Muscle layer of colon (tissue), 2 donors: ENCODE measurements around the gene ATP7B.

Source experiments
- H3K27ac ChIP-seq: one replicate; pipeline ENCODE4 v1.7.0; 2013; ENCODE audit warnings: low read depth, mild to moderate bottlenecking, low read length, moderate library complexity
- H3K27me3 ChIP-seq, 2 donors: one replicate each; pipeline ENCODE4 v1.7.0; 2013; ENCODE audit warnings: low read length in 2 of 2, mild to moderate bottlenecking in 2 of 2; ENCODE audit not compliant: insufficient read depth in 2 of 2, control insufficient read depth in 1 of 2
- H3K36me3 ChIP-seq: one replicate; pipeline ENCODE4 v1.7.0; 2013; ENCODE audit warnings: mild to moderate bottlenecking, low read length; ENCODE audit not compliant: insufficient read depth
- H3K4me1 ChIP-seq: one replicate; pipeline ENCODE4 v1.7.0; 2013; ENCODE audit warnings: mild to moderate bottlenecking, low read length; ENCODE audit not compliant: insufficient read depth
- H3K4me3 ChIP-seq, 2 donors: one replicate each; pipeline ENCODE4 v1.7.0; 2013; ENCODE audit warnings: low read length in 2 of 2, low read depth in 1 of 2, mild to moderate bottlenecking in 1 of 2, moderate library complexity in 1 of 2
- H3K9ac ChIP-seq: one replicate; pipeline ENCODE4 v1.7.0; 2013; ENCODE audit warnings: low read length
- H3K9me3 ChIP-seq: one replicate; pipeline ENCODE4 v1.7.0; 2013; ENCODE audit warnings: mild to moderate bottlenecking, low read length
- donor health status: abdominal sarcoma.
- donor health status: Adenocarcinoma of cecum.

Gene ATP7B

GRCh38 chr13:51925865-51926527 lies 85.3 kb downstream of the ATP7B start:
- no peak overlapping the region for H3K27ac ChIP-seq
- H3K9ac ChIP-seq, result no peak overlapping the region
- H3K9me3 ChIP-seq, result no peaks in the 10 kb centered on the region
- no peaks in the 10 kb centered on the region for H3K27me3 ChIP-seq
- H3K4me3 ChIP-seq, result no peak overlapping the region
- no peaks in the 10 kb centered on the region for H3K4me1 ChIP-seq
- H3K36me3 ChIP-seq, result no peaks in the 10 kb centered on the region

GRCh38 chr13:51924756-51925544 lies 86.3 kb downstream of the ATP7B start:
- no peaks in the 10 kb centered on the region for H3K9me3 ChIP-seq
- H3K36me3 ChIP-seq, result no peaks in the 10 kb centered on the region
- H3K27me3 ChIP-seq, result no peaks in the 10 kb centered on the region
- H3K4me1 ChIP-seq, result no peaks in the 10 kb centered on the region
- H3K27ac ChIP-seq, result no peak overlapping the region
- H3K9ac ChIP-seq, result no peak overlapping the region
- no peak overlapping the region for H3K4me3 ChIP-seq

GRCh38 chr13:51923983-51924539 lies 87.2 kb downstream of the ATP7B start:
- H3K27me3 ChIP-seq, result no peaks in the 10 kb centered on the region
- no peaks in the 10 kb centered on the region for H3K4me1 ChIP-seq
- no peak overlapping the region for H3K27ac ChIP-seq
- no peaks in the 10 kb centered on the region for H3K9me3 ChIP-seq
- no peak overlapping the region for H3K9ac ChIP-seq
- H3K36me3 ChIP-seq, result no peaks in the 10 kb centered on the region
- H3K4me3 ChIP-seq, result no peak overlapping the region

- Histone ChIP-seq H3K4me3 (no peak overlapping the region), H3K9me3 (no peaks in the 10 kb centered on the region), H3K27me3 (no peaks in the 10 kb centered on the region), H3K9ac (no peak overlapping the region), H3K27ac (no peak overlapping the region), H3K36me3 (no peaks in the 10 kb centered on the region), H3K4me1 (no peaks in the 10 kb centered on the region)
These were observed 88.3 kb downstream of the ATP7B start for GRCh38 chr13:51922771-51923480.

- no peak overlapping the region for H3K9ac ChIP-seq
- H3K36me3 ChIP-seq, result no peaks in the 10 kb centered on the region
- H3K4me1 ChIP-seq, result no peaks in the 10 kb centered on the region
- no peaks in the 10 kb centered on the region for H3K9me3 ChIP-seq
- H3K27ac ChIP-seq, result no peak overlapping the region
- H3K4me3 ChIP-seq, result no peak overlapping the region
- no peaks in the 10 kb centered on the region for H3K27me3 ChIP-seq
These were observed 89.2 kb downstream of the ATP7B start for GRCh38 chr13:51921790-51922740.

GRCh38 chr13:51920786-51921185 lies 90.5 kb downstream of the ATP7B start:
- Histone ChIP-seq H3K27me3 (no peaks in the 10 kb centered on the region), H3K9ac (no peak overlapping the region), H3K27ac (no peak overlapping the region), H3K9me3 (no peaks in the 10 kb centered on the region), H3K36me3 (no peaks in the 10 kb centered on the region), H3K4me3 (no peak overlapping the region), H3K4me1 (no peaks in the 10 kb centered on the region)

GRCh38 chr13:51920267-51920666 lies 91.0 kb downstream of the ATP7B start:
- Histone ChIP-seq H3K27ac (no peak overlapping the region), H3K4me3 (no peak overlapping the region), H3K36me3 (no peaks in the 10 kb centered on the region), H3K9me3 (no peaks in the 10 kb centered on the region), H3K9ac (no peak overlapping the region), H3K4me1 (no peaks in the 10 kb centered on the region), H3K27me3 (no peaks in the 10 kb centered on the region)

GRCh38 chr13:51919531-51919930 lies 91.7 kb downstream of the ATP7B start:
- H3K4me3 ChIP-seq, result no peak overlapping the region
- H3K27me3 ChIP-seq, result no peaks in the 10 kb centered on the region
- H3K9me3 ChIP-seq, result no peaks in the 10 kb centered on the region
- H3K9ac ChIP-seq, result no peak overlapping the region
- no peak overlapping the region for H3K27ac ChIP-seq
- no peaks in the 10 kb centered on the region for H3K36me3 ChIP-seq
- no peaks in the 10 kb centered on the region for H3K4me1 ChIP-seq

- H3K9me3 ChIP-seq, result no peaks in the 10 kb centered on the region
- no peak overlapping the region for H3K27ac ChIP-seq
- no peaks in the 10 kb centered on the region for H3K36me3 ChIP-seq
- H3K27me3 ChIP-seq, result no peaks in the 10 kb centered on the region
- no peak overlapping the region for H3K9ac ChIP-seq
- no peaks in the 10 kb centered on the region for H3K4me1 ChIP-seq
- H3K4me3 ChIP-seq, result no peak overlapping the region
These were observed 94.3 kb downstream of the ATP7B start for GRCh38 chr13:51916962-51917361.

GRCh38 chr13:51916051-51916818 lies 95.0 kb downstream of the ATP7B start:
- no peaks in the 10 kb centered on the region for H3K4me1 ChIP-seq
- no peak overlapping the region for H3K9ac ChIP-seq
- H3K4me3 ChIP-seq, result no peak overlapping the region
- H3K27me3 ChIP-seq, result no peaks in the 10 kb centered on the region
- H3K36me3 ChIP-seq, result no peaks in the 10 kb centered on the region
- no peak overlapping the region for H3K27ac ChIP-seq
- no peaks in the 10 kb centered on the region for H3K9me3 ChIP-seq
